Type B pancreatic cell (in vitro differentiated cells): ENCODE results near the gene SETDB2. TPM values are rescaled to one million over a fixed set of nuclear protein-coding genes. Genes with fewer than 3 reads are reported as not detected.

Experiments used
- DNase-seq: peaks from one replicate; pipeline ENCODE4 v3.0.0; 2021; ENCODE audit warnings: mixed read lengths; ENCODE audit not compliant: unreplicated experiment; ENCODE audit errors: extremely low spot score
- H3K27ac Mint-ChIP-seq: 2 replicates; pipeline ENCODE4 v1.8.0; 2021; ENCODE audit warnings: mild to moderate bottlenecking, mixed read lengths
- H3K27me3 Mint-ChIP-seq: 2 replicates; pipeline ENCODE4 v1.8.0; 2021; ENCODE audit warnings: mixed read lengths
- H3K36me3 Mint-ChIP-seq: 2 replicates; pipeline ENCODE4 v1.8.0; 2021; ENCODE audit warnings: mixed read lengths
- H3K4me1 Mint-ChIP-seq: one replicate; pipeline ENCODE4 v1.8.0; 2021; ENCODE audit warnings: mixed read lengths; ENCODE audit not compliant: unreplicated experiment
- H3K4me3 Mint-ChIP-seq: 2 replicates; pipeline ENCODE4 v1.8.0; 2021; ENCODE audit warnings: mild to moderate bottlenecking, mixed read lengths
- H3K9me3 Mint-ChIP-seq: 2 replicates; pipeline ENCODE4 v1.8.0; 2021; ENCODE audit warnings: mixed read lengths
- total RNA-seq: library from RNA; stranded (reverse); gene quantifications from 2 replicates; pipeline ENCODE4 v1.2.1, GENCODE V29; 2021; ENCODE audit warnings: low replicate concordance
- TF ChIP-seq, protein P1 (sequence below): fragments of 200-600 bp; sonication (generic); conservative IDR thresholded peaks from 2 replicates; pipeline ENCODE4 v1.5.0; 2021; ENCODE audit warnings: antibody characterized with exemption, mild to moderate bottlenecking

The SETDB2 gene
- total RNA-seq, 1 donor from 2014 or later = 11.8 TPM

DNA sequence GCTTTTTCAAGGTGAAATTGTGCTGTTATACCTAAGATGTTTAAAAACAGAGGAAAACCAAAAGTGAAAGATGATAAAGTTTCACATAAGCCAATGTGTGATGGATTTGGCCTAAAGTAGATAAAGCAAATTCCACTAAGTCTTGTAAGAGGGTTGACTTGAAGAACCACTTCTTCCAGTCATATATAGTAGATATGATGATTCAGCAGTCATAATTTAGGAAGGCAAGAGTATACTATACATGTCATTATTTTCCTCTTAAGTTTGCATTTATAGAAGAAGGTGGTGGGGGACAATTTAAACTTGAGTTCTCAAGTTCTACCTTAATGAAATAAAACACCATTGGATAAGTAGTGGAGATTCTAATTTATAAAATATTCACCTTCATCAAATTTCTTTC lies 88.9 kb downstream of the SETDB2 start:
- no peak overlapping the region for H3K27ac Mint-ChIP-seq
- no peaks in the 10 kb centered on the region for H3K4me1 Mint-ChIP-seq
- no peaks in the 10 kb centered on the region for H3K9me3 Mint-ChIP-seq
- TF ChIP-seq, protein P1, sequence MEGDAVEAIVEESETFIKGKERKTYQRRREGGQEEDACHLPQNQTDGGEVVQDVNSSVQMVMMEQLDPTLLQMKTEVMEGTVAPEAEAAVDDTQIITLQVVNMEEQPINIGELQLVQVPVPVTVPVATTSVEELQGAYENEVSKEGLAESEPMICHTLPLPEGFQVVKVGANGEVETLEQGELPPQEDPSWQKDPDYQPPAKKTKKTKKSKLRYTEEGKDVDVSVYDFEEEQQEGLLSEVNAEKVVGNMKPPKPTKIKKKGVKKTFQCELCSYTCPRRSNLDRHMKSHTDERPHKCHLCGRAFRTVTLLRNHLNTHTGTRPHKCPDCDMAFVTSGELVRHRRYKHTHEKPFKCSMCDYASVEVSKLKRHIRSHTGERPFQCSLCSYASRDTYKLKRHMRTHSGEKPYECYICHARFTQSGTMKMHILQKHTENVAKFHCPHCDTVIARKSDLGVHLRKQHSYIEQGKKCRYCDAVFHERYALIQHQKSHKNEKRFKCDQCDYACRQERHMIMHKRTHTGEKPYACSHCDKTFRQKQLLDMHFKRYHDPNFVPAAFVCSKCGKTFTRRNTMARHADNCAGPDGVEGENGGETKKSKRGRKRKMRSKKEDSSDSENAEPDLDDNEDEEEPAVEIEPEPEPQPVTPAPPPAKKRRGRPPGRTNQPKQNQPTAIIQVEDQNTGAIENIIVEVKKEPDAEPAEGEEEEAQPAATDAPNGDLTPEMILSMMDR = no peak
- DNase-seq = no peak
- peaks cover 42% of the 10 kb centered on the region for H3K36me3 Mint-ChIP-seq
- no peak overlapping the region for H3K4me3 Mint-ChIP-seq
- no peaks in the 10 kb centered on the region for H3K27me3 Mint-ChIP-seq

DNA sequence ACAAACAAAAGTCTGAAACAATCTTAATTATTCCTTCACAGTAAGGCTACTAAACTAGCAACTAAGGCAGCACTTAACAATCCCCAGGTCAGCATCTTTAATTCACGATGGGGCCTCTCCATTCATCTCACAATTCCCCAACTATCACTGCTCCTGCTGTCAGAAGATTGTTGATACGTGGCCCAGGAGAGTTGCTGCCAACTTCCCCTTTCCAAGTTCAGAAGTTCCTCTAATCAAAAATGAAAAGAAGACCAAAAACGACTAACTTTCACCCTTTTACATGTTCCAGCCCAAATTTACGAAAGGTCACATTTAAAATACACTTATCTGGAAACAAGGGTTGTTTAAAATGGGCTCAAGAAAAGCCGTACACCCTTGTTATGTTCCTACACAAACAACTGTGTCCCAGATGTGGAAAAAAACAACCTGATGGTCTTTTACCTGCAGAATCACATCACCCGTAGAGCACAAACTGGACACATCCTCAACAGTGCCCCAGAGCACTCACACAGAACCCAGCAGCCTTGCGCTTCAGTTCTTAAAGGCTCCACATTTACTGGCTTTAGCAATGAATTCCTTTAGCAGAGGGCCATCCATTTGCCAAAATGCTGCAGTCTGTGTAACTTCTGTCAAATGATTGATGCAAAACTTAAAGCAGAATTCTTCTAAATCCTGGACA lies 89.7 kb downstream of the SETDB2 start:
- no peaks in the 10 kb centered on the region for H3K9me3 Mint-ChIP-seq
- peaks cover 42% of the 10 kb centered on the region for H3K36me3 Mint-ChIP-seq
- DNase-seq = no peak
- no peaks in the 10 kb centered on the region for H3K4me1 Mint-ChIP-seq
- no peaks in the 10 kb centered on the region for H3K27me3 Mint-ChIP-seq
- TF ChIP-seq, protein P1 = no peak
- H3K4me3 Mint-ChIP-seq = no peak overlapping the region
- H3K27ac Mint-ChIP-seq = no peak overlapping the region

DNA sequence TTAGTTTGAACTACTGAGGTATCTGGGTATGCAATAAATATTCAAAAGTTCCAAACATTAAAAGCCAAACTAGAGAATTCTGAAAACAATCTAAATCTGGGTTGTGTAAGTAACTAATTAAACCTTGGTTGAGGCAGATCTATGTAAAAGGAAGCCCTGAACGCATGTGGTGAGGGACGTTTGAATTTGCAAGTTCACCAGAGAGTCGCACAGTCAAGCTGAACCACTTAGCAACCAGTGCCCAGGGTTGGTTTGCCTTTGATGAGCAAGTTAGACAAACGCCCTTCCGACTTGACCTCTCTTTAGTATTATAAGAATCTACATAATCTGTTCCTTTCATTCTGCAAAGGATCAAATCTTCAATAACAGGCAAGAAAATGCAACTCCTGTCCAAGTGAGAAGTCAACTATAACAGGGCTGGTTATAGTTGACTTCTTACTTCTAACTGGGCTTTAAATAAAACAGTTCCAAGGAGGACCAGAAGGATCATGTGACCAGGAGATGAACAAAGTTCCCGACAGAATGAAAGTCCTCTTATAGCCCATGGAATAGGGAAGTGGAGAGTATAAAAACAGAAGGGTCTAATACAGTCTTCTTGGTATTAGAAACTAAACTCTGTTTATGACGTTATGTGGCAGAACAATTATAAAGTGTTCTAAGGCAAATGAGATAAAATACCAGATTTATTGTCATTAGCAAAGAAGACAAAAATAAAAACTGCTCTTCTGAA lies 92.2 kb downstream of the SETDB2 start:
- Mint-ChIP-seq H3K27ac (no peak overlapping the region), H3K36me3 (peaks cover 41% of the 10 kb centered on the region), H3K4me1 (no peaks in the 10 kb centered on the region), H3K9me3 (no peaks in the 10 kb centered on the region), H3K27me3 (no peaks in the 10 kb centered on the region), H3K4me3 (no peak overlapping the region)
- TF ChIP-seq, protein P1 = no peak
- DNase-seq = no peak

DNA sequence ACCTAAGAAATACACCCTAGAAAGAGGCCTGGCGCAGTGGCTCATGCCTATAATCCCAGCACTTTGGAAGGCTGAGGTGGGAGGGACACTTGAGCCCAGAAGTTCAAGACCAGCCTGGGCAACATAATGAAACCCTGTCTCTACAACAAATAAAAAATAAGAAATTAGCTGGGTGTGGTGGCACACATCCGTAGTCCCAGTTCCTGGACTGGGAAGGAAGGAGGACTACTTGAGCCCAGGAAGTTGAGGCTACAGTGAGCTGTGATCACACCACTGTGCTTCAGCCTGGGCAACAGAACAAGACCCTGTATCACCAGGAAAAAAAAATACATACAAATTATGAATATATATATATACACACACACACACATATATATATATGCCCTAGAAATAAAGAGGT lies 94.3 kb downstream of the SETDB2 start:
- Mint-ChIP-seq H3K27me3 (no peaks in the 10 kb centered on the region), H3K4me1 (no peaks in the 10 kb centered on the region), H3K4me3 (no peak overlapping the region), H3K27ac (no peak overlapping the region), H3K9me3 (no peaks in the 10 kb centered on the region), H3K36me3 (peaks cover 29% of the 10 kb centered on the region)
- TF ChIP-seq, protein P1 = no peak
- DNase-seq = no peak

DNA sequence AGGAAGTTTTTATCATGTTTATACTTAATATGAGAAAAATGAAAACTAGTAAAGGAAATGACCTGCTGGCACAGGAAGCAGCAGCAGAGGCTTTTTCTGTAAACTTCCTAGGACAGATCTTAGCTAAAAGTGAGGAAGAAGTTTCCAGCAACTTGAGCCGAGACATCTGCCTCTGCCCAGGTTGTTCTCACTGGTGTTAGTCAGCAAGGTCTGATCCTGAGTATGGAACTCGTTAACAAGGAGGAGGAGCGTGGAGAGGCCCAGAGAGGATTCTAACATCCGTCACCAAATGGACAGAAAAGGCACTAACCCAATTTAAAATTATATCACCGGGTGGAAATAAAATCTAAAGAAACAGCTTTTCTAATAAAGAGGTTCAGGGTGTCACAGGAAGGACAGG lies 95.2 kb downstream of the SETDB2 start:
- H3K4me1 Mint-ChIP-seq = no peaks in the 10 kb centered on the region
- H3K27ac Mint-ChIP-seq = no peak overlapping the region
- no peaks in the 10 kb centered on the region for H3K9me3 Mint-ChIP-seq
- H3K36me3 Mint-ChIP-seq = peaks cover 26% of the 10 kb centered on the region
- TF ChIP-seq, protein P1 = no peak
- H3K4me3 Mint-ChIP-seq = no peak overlapping the region
- DNase-seq = no peak
- H3K27me3 Mint-ChIP-seq = no peaks in the 10 kb centered on the region
